Psoas muscle (tissue), 8 donors: ENCODE data around the gene OR1F1. TPM values are rescaled to one million over a fixed set of nuclear protein-coding genes. Genes with fewer than 3 reads are reported as not detected.
A peak's percentile ranks its signal among the peaks of the same experiment; 100 is the strongest.

Experiments
- ATAC-seq, 4 donors: fragments of 200-7000 bp; cut with Tn5 transposase; one replicate each; pipeline ENCODE4 v1.9.1; 2020; ENCODE audit warnings: moderate library complexity in 3 of 4, mild to moderate bottlenecking in 2 of 4
- DNase-seq, 2 donors: peaks; one replicate each; pipeline ENCODE4 v3.0.0-alpha.2; 2020
- H3K27ac ChIP-seq: fragments of 200-600 bp; one replicate; pipeline ENCODE4 v1.8.0; 2022
- H3K27me3 ChIP-seq, 3 donors: fragments of 200-600 bp in 1 of 3; one replicate each; pipeline versions ENCODE4 v1.6.1 to v1.8.0; 2013 to 2022; ENCODE audit warnings: low read length in 2 of 3, mild to moderate bottlenecking in 2 of 3, moderate library complexity in 1 of 3; ENCODE audit not compliant: insufficient read depth in 3 of 3
- H3K36me3 ChIP-seq, 2 donors: fragments of 200-600 bp in 1 of 2; one replicate each; pipeline versions ENCODE4 v1.6.1 to v1.8.0; 2013 to 2022; ENCODE audit warnings: low read depth in 1 of 2, mild to moderate bottlenecking in 1 of 2, moderate library complexity in 1 of 2; ENCODE audit not compliant: insufficient read depth in 1 of 2
- H3K4me1 ChIP-seq: fragments of 200-600 bp; one replicate; pipeline ENCODE4 v1.8.0; 2022
- H3K4me3 ChIP-seq: fragments of 200-600 bp; one replicate; pipeline ENCODE4 v1.8.0; 2022; ENCODE audit warnings: mild to moderate bottlenecking
- H3K9me3 ChIP-seq: fragments of 200-600 bp; one replicate; pipeline ENCODE4 v1.8.0; 2022
- CTCF ChIP-seq: fragments of 200-600 bp; IDR thresholded peaks from one replicate; pipeline ENCODE4 v1.8.0; 2022; ENCODE audit warnings: antibody characterized with exemption
- WGBS, 3 donors: extraction: QIAGEN DNeasy Blood & Tissue Kit; methylation state at CpG; one replicate each; pipeline versions ENCODE4 v1.1.6 to v1.1.7; 2013; 5-methylcytosine and 5-hydroxymethylcytosine counted together
- intact Hi-C, 2 donors: fragments of 100-400 bp; cut with DNase I; formaldehyde crosslinking; loops; one replicate each; pipeline versions ENCODE4 v1.11.0 to v1.14.2; 2022
- polyA plus RNA-seq, 3 donors: library from polyadenylated mRNA; stranded (reverse); fragments of 200-250 nt; gene quantifications; one replicate each; pipeline ENCODE4 v1.2.3, GENCODE V29; 2013
- total RNA-seq, 4 donors: library from RNA; stranded (reverse); fragmentation: NEBNext Ultra II Directional in 2 of 4; extraction: Animal tissue kit (Norgen Biotek cat#: 25700) in 2 of 4; gene quantifications; one replicate each; pipeline versions ENCODE4 v1.2.1 to v1.2.4, GENCODE V29; 2021 to 2023
- donor health status: healthy with polysubstance abuse.
- donor health status: DM: no; HTN: no; CAD: no; lungs with moderate emphysema.
- donor health status: Bipolar disorder and iron deficiency.
- donor health status: healthy.
- donor health status: DM: yes; HTN: yes; CAD: no.
- donor health status: DM: no; HTN: no; CAD: no.
- donor health status: DM: no; HTN: no; CAD: no.
- donor health status: DM: yes; HTN: yes; CAD: no.

OR1F1 gene
- total and polyA plus RNA-seq, 7 donors = not detected

GRCh38 chr16:3157229-3158025, 30.6 kb upstream of the OR1F1 start:
- no peak for TF ChIP-seq CTCF
- ATAC-seq = peak; percentile 21 to 32 (median 27)
- 2 to 3% (median 2%) methylated on average over 53 to 59 of the region's 59 CpGs for WGBS, 3 donors

GRCh38 chr16:3158026-3158509, 29.9 kb upstream of the OR1F1 start:
- ATAC-seq (peak in 3 of 4 donors; percentile 25 to 40 (median 31)), DNase-seq (peak in 1 of 2 donors; percentile 62)
- TF ChIP-seq CTCF = no peak
- Histone ChIP-seq H3K36me3 (no peaks in the 10 kb centered on the region), H3K4me3 (peak overlapping the region; percentile 77), H3K4me1 (peaks cover 5% of the 10 kb centered on the region), H3K27me3 (peaks cover 0 to 44% (median 31%) of the 10 kb centered on the region in 3 donors), H3K27ac (peak overlapping the region; percentile 58), H3K9me3 (no peaks in the 10 kb centered on the region)
- intact Hi-C loops = no loop called here
- WGBS, 3 donors = 1% methylated on average over 27 of the region's 27 CpGs

More at GRCh38 chr16:3157229-3158025, 30.6 kb upstream of the OR1F1 start:
- Histone ChIP-seq H3K4me1 (peaks cover 8% of the 10 kb centered on the region), H3K9me3 (no peaks in the 10 kb centered on the region), H3K27me3 (peaks cover 0 to 43% (median 31%) of the 10 kb centered on the region in 3 donors), H3K4me3 (peak overlapping the region; percentile 77), H3K36me3 (no peaks in the 10 kb centered on the region), H3K27ac (peak overlapping the region; percentile 58)
- intact Hi-C loops = no loop called here
- peak; percentile 60 to 62 for DNase-seq

- Histone ChIP-seq H3K9me3 (no peaks in the 10 kb centered on the region), H3K4me1 (peaks cover 5% of the 10 kb centered on the region), H3K36me3 (no peaks in the 10 kb centered on the region), H3K4me3 (peak overlapping the region; percentile 77), H3K27me3 (peaks cover 0 to 47% (median 31%) of the 10 kb centered on the region in 3 donors), H3K27ac (peak overlapping the region; percentile 58)
- WGBS, 3 donors = 0 to 2% (median 1%) methylated on average over 63 to 70 of the region's 70 CpGs
- peak; percentile 62 to 79 (median 72) for ATAC-seq
- intact Hi-C loops = no loop called here
- peak; percentile 82 to 86 for DNase-seq
- no peak for TF ChIP-seq CTCF
Observed at GRCh38 chr16:3158510-3159314, 29.3 kb upstream of the OR1F1 start.

- ATAC-seq (no peak), DNase-seq (no peak)
- H3K4me1 ChIP-seq = peaks cover 8% of the 10 kb centered on the region
- peaks cover 0 to 49% (median 29%) of the 10 kb centered on the region in 3 donors for H3K27me3 ChIP-seq
- WGBS, 3 donors = 77 to 83% (median 83%) methylated on average over 35 to 36 of the region's 36 CpGs
- intact Hi-C loops = no loop called here
- no peaks in the 10 kb centered on the region for H3K36me3 ChIP-seq
- no peak overlapping the region for H3K27ac ChIP-seq
- H3K4me3 ChIP-seq = no peak overlapping the region
- no peaks in the 10 kb centered on the region for H3K9me3 ChIP-seq
- no peak for TF ChIP-seq CTCF
Observed at GRCh38 chr16:3161235-3162018, 26.6 kb upstream of the OR1F1 start.
